HG03159 (cell line): Measurements from ENCODE around the gene SSTR3.

ENCODE experiments used
- ATAC-seq: cut with Tn5 transposase; IDR thresholded peaks from one replicate; pipeline ENCODE4 v1.9.1; 2021; ENCODE audit warnings: mild to moderate bottlenecking, moderate library complexity; ENCODE audit not compliant: unreplicated experiment

The SSTR3 gene

DNA sequence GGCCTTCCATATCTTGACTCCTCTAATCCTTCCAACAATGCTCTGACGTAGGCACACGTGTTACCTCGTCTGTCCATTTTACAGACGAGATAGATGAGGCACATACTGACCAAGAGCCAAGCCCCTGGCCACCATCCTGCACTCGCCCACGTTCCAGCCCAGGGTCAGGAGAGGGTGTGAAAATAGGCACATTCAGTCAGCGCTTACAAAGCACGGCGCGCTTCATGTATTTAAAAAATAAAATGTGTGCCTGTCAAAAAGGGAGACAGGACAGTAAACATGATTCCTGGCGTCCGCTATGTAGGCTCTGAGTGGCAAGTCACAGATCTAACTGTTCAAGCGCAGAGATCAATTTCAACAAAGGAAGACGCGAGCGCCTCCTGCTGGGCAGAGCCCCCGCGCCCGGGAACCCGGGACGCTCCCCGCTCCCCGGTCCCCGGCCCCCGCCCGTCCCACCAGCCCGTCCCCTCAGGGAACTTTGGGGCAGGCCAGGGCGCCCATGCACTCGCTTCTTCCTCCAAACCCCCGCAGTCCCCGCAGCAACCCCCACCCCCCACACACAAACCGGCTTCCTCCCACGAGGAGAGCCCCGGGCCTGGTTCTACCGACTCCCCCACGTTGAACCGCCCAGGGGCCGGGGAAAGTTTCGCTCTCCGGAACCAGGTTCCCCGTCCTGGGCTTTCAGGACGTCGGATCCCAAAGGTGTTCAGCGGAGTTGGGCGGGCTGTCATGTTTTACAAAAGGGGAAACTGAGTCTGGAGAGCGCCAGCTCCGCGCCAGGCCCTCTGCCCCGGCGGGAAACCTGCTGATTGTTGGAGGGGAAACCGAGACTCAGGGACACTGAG lies 13.8 kb downstream of the SSTR3 start:
- no peak for ATAC-seq

DNA sequence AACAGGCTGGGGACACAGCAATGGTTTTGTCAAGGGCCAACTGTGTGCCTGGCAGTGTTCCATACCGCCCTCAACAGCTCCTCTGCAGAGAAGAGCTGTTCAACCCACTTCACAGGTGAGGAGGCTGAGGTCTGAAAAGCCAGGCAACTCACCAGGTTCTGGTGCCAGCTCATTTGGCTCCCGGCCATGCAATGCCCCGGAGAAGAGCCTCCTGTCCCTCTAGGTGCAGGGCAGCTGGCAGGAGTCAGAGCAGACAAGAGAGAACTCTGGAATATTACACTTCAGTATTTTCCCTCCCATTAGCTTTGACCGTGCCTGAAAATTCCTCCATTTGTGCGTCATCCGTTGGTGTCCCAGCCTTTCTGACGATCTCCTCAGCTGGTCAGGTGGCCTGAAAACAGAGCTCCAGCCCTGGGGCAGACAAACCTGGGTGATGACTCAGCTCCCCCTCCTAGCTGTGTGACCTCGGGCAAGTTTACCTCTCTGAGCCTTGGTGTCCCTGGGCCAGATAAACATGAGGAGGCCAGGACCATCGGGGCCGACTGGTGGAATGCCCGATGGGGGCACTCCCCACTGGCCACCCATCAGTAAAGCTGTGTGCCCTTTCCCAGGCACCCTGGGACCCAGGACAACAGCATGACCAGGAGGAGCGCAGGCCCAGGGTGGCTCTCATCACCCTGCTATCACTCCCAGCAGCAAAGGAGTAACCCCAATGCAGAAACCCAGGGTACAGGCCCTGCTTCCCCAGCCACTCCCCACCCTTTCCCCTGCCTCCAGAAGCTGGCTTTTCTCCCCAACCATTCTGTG lies 14.6 kb downstream of the SSTR3 start:
- no peak for ATAC-seq

DNA sequence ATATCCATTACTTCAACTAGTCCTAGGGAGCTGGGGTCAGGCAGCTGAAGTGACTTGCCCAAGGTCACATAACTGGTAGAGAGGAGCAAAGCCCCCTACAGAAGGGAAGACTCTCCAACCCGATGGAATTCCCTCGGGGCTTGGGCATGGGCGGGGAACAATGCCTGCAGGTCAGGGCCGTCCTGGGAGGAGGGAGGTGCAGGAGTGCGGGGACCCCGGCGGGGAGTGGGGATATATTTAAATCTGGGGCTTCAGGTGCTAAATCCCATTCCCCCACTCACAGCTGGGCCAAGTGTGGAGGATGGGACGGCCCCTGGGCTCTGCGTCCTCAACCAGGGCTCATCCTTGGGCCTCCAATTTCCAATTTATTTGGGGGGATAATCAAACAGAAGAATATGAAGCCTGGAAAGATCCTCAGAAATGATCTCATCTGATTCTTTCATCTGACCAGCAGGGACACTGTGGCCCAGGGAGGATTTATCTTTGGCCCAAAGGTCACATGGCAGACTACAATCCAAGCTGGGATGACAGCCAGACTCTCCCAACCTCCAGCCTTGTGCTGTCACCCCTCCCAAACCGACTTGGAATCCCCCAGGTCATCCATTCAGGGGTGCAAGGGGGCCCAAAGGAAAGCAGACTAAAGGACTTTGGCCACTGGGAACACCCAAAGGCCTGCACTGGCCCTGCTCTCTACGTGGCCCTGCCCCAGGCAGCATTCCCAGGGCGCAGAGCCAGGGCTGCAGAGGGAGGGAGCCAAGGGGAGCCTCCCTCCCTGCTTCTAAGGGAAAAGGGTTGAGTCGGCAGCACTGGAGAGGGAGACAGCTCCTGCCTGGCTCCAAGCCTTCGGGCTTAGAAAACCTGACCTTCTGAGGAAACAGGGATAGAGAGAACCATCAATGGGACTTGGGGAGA lies 15.5 kb downstream of the SSTR3 start:
- no peak for ATAC-seq

DNA sequence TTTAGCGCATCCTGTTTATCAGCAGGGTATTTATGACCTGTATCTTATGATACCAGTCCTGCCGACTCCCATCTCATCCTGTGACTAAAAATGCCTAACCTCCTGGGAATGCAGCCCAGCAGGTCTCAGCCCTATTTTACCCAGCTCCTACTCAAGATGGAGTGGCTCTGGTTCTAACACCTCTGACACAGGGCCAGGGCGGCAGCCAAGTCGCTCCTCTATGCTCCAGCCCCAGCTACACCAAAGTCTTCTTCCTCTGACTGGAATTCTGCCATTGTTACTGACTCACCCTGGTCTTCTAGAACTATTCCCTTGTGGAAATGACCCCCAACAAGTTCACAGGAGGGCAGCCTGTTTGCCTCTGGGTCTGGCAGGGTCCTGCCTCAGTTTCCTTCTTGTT lies 16.4 kb downstream of the SSTR3 start:
- ATAC-seq = no peak

DNA sequence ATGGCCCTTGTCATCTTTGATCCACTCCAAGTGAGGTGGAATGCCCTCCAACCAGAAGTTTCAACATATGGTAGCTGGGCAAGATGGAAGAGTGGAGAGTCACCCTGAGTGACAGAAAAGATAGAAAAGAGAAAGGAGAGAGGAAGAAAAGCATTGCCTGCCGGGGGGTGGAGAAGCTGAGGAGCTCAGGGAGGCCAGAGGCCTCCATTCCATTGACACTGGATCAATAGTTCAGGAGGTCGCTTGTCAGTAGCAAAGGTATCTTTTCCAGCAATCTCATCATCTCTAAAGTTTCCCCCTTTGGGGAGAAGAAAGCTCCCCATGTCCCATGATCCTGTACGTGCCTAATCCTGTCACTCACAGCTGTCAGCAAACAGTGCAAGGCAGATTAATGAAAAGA lies 17.5 kb downstream of the SSTR3 start:
- ATAC-seq = no peak

DNA sequence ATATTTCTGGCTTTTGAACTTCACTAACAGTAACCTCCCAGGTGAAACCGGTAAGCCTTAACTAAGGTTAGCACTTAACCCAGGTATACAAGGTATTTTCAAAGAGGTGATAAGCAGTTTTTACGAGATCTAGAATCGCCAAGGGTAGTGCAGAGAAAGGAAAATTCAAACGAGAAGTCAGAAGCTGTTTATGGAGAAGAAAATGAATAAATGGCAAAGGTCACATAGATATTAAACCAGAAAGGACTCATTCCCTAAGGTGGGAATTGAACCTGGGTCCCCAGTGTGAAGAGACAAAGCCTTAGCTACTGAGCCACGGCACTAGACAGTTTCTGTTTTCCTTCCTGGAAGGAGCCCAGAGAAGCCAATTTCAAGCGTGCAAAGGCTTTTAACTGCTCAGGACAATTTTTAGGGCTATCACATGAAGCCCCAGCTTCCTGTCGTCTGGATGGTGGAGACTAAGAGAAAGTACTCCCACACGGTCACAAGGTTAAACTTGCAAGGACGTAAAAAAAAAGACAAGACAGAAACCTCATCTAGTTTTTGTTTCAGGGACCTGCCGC lies 18.6 kb downstream of the SSTR3 start:
- no peak for ATAC-seq

DNA sequence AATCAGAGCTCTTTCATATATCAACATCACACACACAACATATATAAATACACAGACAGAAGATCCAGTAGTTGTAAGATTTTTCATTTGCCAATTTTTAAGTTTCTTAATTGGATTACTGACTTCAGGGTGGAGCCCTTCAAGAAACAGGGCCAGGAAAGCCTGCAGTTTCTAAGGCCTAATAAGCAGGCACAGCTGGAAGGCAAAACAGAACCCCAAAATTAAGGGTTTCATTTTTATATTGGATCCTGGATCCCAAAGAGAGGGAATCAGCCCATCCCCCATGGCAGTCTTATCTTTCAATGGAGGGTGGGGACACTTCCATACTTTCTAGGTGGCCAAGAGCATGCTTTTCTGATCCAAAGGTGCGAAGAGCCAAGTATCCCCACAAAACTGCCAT lies 19.5 kb downstream of the SSTR3 start:
- no peak for ATAC-seq

DNA sequence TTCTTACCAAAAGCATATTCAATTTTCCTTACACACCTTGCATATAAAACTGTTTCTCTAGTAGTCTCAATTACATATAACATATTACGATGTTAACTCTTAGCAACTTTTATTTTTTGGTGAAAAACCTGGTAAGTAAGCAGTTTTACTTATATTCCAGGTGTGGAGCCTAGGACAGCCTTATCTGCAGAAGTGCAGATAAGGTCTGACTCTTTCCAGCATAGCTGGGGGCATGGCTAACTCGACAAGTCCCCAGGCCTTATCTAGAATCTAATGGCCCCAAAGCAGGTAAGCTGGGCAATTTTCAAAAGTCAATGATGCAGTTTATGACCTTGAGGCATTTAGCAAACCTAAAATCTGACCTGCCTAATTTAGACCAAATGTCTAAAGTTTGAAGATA lies 20.1 kb downstream of the SSTR3 start:
- ATAC-seq = no peak

DNA sequence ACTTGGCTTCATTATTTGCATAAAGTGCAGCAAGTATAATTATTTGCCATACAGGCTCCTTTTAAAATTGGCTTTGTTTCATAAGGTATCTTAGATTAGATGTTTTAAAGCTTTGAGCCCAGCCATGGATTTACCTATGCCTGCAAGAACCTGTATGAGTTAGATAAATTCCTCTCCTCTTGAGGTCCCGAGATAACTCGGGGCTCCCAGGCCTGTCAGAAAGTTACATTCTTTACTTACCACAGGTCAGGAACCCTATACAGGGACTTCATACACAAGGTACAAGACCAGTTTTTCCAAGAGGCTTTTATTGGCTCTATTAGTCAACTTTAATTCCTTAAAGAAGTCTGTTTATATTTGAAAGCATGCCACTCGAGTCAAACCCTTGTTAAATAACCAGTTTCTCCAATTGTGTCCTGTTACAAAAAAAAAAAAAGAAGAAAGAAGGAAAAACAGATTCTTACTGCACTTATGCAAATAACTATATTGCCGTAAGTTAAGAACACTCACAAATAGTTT lies 22.0 kb downstream of the SSTR3 start:
- ATAC-seq = no peak

DNA sequence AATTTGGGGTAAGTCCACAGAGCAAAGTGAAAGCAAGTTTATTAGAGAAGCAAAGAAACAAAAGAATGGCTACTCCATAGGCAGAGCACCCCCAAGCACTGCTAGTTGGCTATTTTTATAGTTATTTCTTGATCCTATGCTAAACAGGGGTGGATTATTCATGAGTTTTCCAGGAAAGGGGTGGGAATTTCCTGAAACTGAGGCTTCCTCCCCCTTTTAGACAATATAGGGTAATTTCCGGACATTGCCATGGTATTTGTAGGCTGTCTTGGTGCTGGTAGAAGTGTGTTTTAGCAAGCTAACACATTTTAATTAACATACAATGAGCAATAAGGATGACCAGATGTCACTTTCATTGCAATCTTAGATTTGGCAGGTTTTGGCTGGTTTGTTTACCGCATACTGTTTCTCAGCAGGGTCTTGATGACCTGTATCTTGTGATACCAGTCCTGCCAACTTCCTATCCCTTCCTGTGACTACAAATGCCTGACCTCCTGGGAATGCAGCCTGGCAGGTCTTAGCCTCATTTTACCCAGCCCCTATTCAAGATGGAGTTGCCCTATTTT lies 23.3 kb downstream of the SSTR3 start:
- no peak for ATAC-seq

DNA sequence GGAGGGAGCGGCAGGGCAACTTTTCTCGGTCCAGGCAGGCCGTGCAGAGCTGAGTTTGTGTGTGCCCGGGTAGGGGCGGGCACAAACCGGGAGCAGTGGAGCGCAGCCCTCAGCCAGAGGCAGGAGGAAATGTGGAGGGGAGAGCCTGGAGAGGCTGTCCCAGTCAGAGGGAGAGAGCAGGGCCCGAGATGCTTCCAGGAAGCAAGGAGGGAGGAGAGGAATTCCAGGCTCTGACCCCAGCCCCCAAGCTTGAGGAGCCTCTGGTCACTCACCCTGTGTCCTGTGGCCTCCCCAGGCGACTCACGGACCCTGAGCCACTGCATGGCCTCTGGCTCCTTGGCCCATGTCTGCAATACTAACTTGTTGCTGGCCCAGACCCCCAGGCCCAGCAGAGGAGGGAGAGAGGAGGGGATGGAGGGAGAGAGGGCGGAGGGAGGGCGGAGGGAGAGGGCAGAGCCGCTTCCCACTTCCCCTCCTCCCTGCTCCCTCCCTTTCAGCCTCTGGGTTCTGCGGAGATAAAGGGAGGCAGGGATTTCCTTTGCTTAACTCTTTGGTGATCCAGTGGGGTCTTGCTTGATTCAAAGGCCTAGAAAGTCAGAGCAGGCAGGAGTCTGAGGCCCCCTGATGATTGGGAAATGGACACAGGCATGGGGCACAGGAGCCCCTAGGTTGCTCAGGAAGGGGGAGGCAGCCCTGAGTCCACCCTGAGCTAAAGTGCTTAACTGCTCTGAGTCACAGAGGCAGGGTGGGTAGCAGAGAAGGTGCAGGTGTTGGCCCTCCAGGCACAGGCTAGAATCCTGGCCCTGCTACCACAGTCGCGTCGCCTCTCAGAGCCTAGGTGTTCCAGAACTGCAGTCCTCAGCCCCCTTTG lies 24.2 kb downstream of the SSTR3 start, which contains the start of gene C1QTNF6:
TSS of gene C1QTNF6 (minus strand) at position 357 of the 871 bp plus-strand sequence. CDS start at position 323, 34 bp downstream.
- no peak for ATAC-seq

DNA sequence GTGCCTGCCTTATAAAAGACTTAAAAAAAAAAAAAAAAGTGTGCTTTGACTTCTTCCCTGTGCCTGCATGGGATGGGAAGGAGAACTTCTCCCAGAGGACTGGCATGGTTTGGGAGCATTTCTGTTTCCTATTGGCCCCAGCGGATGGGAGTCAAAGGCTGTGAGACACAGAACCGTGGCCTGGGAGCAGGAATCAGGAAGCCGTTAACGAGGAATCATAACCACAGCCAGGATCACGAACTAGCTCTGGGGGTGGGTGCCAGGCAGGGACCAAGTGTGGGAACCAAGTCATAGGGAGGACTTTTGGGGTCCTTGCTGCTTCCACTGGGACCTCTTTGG lies 24.8 kb downstream of the SSTR3 start:
- no peak for ATAC-seq

DNA sequence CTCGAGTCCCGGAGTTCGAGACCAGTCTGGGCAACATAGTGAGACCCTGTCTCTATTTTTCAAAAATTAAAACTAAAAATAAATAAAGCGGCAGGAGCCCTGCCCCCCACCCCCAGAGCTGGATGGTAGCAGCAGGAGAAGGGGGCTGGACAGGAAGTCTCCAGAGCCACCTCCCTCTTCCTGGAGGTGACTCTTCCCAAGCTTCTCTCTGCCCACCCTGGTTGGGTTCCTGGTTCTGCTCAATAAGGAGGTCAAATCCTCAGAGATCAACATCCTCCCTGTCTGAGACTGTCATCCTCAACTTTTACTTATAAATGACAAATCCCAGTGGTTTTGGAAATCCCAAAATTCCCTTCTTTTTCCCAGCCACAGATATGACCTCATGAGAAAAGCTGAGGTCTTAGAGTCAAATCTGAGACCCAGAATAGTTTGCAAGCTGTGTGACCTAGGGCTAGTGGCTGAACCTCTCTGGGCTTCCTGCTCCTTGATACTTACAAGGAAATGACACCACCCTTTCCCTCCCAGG lies 25.2 kb downstream of the SSTR3 start:
- no peak for ATAC-seq

DNA sequence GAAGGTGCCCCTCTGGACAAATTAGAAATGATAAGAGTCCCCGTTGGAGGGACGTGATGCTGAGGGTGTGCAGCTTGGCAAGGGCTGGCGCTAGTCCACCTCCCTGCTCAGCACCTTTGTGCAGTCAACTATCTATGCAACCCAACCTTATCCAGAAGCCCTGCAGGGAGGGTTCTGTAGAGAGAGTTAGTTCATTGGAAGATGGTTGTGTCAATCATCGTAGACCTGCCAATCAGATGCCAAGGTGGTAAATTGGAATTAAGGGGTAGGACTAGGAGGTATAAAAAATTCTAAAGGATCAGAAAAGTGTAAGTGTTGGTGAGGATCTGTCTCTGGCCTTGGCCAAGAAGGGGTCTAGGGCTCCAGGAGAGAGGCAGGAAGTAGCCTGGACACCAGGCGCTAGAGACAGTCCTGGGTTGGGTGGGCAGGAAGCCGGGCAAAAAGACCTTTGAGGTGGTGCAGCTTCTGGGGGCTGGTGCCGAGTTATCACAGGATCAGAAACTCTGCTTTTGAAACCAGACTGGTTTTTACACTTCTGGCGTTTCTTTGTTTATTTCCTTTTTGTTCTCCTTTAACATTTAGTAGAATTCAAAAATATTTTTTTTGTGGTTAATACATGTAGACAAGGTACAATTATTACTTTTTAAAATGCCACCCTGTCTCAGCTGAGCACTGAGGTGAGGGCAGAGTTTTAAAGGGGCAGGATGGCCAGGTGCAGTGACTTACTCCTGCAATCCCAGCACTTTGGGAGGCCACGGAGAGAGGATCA lies 25.9 kb downstream of the SSTR3 start:
- no peak for ATAC-seq

DNA sequence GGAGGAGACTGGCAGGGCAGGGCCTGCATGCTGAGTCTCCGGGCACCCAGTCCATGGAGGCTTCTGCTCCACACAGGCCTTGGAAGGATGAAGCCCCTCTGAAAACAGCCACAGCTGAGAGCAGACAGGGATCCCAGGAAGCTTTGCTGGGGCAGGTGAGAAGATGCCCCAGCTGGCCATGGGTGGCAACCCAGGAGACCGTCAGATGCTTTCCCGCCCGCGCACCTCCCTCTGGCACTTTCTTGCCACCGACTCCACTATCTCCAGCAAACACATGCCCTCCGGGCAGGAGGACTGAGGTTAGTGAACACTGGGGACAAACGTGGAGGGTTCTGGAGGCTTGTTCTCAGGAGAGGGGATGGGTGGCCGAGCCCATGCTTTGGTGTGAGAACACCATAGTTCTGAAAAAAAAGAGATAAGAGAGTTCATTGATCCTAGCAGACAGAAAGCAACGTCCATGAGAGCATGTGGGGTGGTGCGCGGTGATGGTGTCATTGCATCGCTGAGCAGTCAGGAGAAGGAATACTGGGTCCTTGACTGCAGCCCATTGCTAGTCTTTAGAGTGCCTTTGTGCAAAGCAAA lies 26.5 kb downstream of the SSTR3 start:
- ATAC-seq = no peak

DNA sequence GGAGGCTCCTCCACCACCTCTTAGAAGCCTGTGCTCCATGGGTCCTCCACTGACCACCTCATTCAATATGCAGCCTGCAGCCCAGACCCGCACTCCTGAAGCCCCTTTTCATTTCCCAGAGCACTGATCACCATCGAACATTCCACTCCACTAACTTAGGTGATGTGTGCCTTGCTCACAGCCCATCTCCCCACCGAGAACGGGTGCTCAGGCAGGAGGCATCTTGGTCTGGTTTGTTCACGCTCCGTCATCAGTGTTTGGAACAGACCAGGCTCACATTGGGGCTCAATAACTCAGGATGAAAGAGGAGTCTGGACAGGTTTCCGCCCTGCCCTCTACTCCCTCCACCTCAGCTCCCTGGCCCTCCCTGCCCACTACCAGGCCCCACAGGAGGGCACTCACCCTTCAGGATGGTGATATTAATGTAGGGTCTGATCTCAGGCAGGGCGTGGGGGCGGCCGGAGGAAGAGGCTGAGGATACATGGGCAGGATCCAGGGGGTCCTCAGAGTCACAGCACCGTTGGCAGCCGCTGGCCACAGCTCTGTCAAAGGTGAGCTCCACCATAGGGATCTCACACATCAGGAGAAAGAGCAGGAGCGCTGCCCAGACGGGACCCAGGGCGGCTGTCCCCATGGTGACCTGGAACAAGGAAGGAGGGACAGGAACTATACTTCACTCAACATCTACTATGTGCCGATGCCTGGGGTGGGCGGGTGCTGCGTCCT lies 27.3 kb downstream of the SSTR3 start:
- ATAC-seq = no peak

DNA sequence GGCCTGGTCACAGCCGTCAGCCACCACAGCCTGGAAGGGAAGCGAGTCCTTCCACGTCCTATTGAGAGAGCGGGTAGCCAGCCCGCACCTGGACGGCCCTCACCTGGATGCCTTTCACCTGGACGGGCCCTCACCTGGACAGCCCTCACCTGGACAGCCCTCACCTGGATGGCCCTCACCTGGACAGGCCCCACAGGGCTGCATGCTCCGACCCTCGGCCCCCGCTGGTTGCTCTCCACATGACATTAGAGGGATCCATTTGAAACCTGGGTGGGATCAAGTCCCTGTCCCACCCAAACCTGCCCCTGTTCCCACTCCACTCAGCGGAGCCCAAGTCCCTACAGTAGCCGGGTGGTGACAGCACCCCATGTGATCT lies 27.9 kb downstream of the SSTR3 start:
- ATAC-seq = no peak
